GM10248 (cell line): ENCODE measurements around the gene KRT71.

ENCODE experiments used
- CTCF ChIA-PET: fragments of 300-600 bp; sonication (Branson Sonifier 250); formaldehyde crosslinking; extraction: SDS; loops from one replicate; lab custom pipeline; 2021; ENCODE audit warnings: antibody characterized with exemption; lab: Yijun Ruan, JAX
- POLR2A ChIA-PET: fragments of 350-650 bp; sonication (Branson Sonifier 250); formaldehyde crosslinking; extraction: SDS; loops from one replicate; lab custom pipeline; 2020; ENCODE audit warnings: antibody characterized with exemption; lab: Yijun Ruan, JAX
- DNase-seq: peaks from one replicate; pipeline ENCODE4 v3.0.0; 2012; ENCODE audit errors: extremely low spot score
- CTCF ChIP-seq: IDR thresholded peaks from 2 replicates; pipeline ENCODE4 v1.5.1; 2012; ENCODE audit warnings: mild to moderate bottlenecking, low read depth; ENCODE audit errors: extremely low read depth, missing control alignments, control extremely low read depth

Gene KRT71

GRCh38 chr12:52518574-52519386 lies 34.2 kb downstream of the KRT71 start:
- ChIA-PET CTCF (interaction anchor here (0.9 kb wide), 1 partner anchor 67 kb away, joined by 3 read pairs; no protein-coding TSS in a partner anchor), POLR2A (no interaction called here)
- no peak for TF ChIP-seq CTCF
- no peak for DNase-seq

GRCh38 chr12:52517888-52518287 lies 35.1 kb downstream of the KRT71 start:
- no peak for TF ChIP-seq CTCF
- ChIA-PET CTCF (no interaction called here), POLR2A (no interaction called here)
- no peak for DNase-seq

- TF ChIP-seq CTCF, result no peak
- ChIA-PET CTCF (no interaction called here), POLR2A (no interaction called here)
- no peak for DNase-seq
Observed at GRCh38 chr12:52517005-52517835, 35.7 kb downstream of the KRT71 start.

GRCh38 chr12:52515927-52516831 lies 36.8 kb downstream of the KRT71 start:
- POLR2A ChIA-PET, result interaction anchor here (0.6 kb wide), 1 partner anchor 465 kb away, joined by 3 read pairs; no protein-coding TSS in a partner anchor
- CTCF ChIA-PET, result interaction anchor here (0.9 to 1.8 kb wide), 2 partner anchors 10 to 14 kb away, joined by 4 to 6 read pairs; no protein-coding TSS in a partner anchor
- no peak for TF ChIP-seq CTCF

GRCh38 chr12:52515319-52515646 lies 37.7 kb downstream of the KRT71 start:
- POLR2A ChIA-PET, result interaction anchor here (0.6 kb wide), 1 partner anchor 466 kb away, joined by 3 read pairs; no protein-coding TSS in a partner anchor

More at GRCh38 chr12:52515927-52516831, 36.8 kb downstream of the KRT71 start:
- no peak for DNase-seq

More at GRCh38 chr12:52515319-52515646, 37.7 kb downstream of the KRT71 start:
- no peak for TF ChIP-seq CTCF
- no peak for DNase-seq
- CTCF ChIA-PET, result interaction anchor here (0.9 to 1.8 kb wide), 2 partner anchors 9 to 15 kb away, joined by 4 to 6 read pairs; no protein-coding TSS in a partner anchor
